Chondrocyte (in vitro differentiated cells): ENCODE measurements around the gene HOOK2. TPM values are rescaled to one million over a fixed set of nuclear protein-coding genes. Genes with fewer than 3 reads are reported as not detected.
A peak's percentile ranks its signal among the peaks of the same experiment; 100 is the strongest.

Source experiments
- DNase-seq: peaks from one replicate; pipeline ENCODE4 v3.0.0; 2021; ENCODE audit warnings: mixed read lengths, low spot score
- H3K27ac Mint-ChIP-seq: one replicate; pipeline ENCODE4 v1.8.0; 2021; ENCODE audit warnings: mild to moderate bottlenecking, moderate library complexity, mixed read lengths; ENCODE audit not compliant: unreplicated experiment
- H3K27me3 Mint-ChIP-seq: 2 replicates; pipeline ENCODE4 v1.8.0; 2021; ENCODE audit warnings: low read depth, mixed read lengths
- H3K36me3 Mint-ChIP-seq: 2 replicates; pipeline ENCODE4 v1.8.0; 2021; ENCODE audit warnings: low read depth, mixed read lengths
- H3K4me1 Mint-ChIP-seq: 2 replicates; pipeline ENCODE4 v1.8.0; 2021; ENCODE audit warnings: low read depth, mild to moderate bottlenecking, mixed read lengths
- H3K4me3 Mint-ChIP-seq: one replicate; pipeline ENCODE4 v1.8.0; 2021; ENCODE audit warnings: mild to moderate bottlenecking, moderate library complexity, mixed read lengths; ENCODE audit not compliant: unreplicated experiment
- H3K9me3 Mint-ChIP-seq: 2 replicates; pipeline ENCODE4 v1.8.0; 2021; ENCODE audit warnings: low read depth, mixed read lengths
- CTCF ChIP-seq: fragments of 200-600 bp; sonication (generic); IDR thresholded peaks from 2 replicates; pipeline ENCODE4 v1.5.0; 2021; ENCODE audit warnings: antibody characterized with exemption, mild to moderate bottlenecking, moderate library complexity
- total RNA-seq: library from RNA; stranded (reverse); gene quantifications from 3 replicates; pipeline ENCODE4 v1.2.1, GENCODE V29; 2021

HOOK2 gene
- total RNA-seq, 1 donor from 2014 or later = 26.8 TPM

- no peaks in the 10 kb centered on the region for H3K27me3 Mint-ChIP-seq
- H3K4me3 Mint-ChIP-seq = no peak overlapping the region
- H3K27ac Mint-ChIP-seq = no peak overlapping the region
- peaks cover 7% of the 10 kb centered on the region for H3K4me1 Mint-ChIP-seq
- peaks cover 10% of the 10 kb centered on the region for H3K36me3 Mint-ChIP-seq
- no peak for DNase-seq
- no peak for TF ChIP-seq CTCF
- no peaks in the 10 kb centered on the region for H3K9me3 Mint-ChIP-seq
Observed at GRCh38 chr19:12764698-12765097, 10.7 kb downstream of the HOOK2 start.

GRCh38 chr19:12763100-12763499 lies 12.3 kb downstream of the HOOK2 start:
- peaks cover 10% of the 10 kb centered on the region for H3K36me3 Mint-ChIP-seq
- TF ChIP-seq CTCF = no peak
- no peak overlapping the region for H3K4me3 Mint-ChIP-seq
- H3K4me1 Mint-ChIP-seq = peaks cover 9% of the 10 kb centered on the region
- DNase-seq = no peak
- H3K27me3 Mint-ChIP-seq = no peaks in the 10 kb centered on the region
- no peaks in the 10 kb centered on the region for H3K9me3 Mint-ChIP-seq
- no peak overlapping the region for H3K27ac Mint-ChIP-seq

GRCh38 chr19:12759686-12760085 lies 15.7 kb downstream of the HOOK2 start:
- Mint-ChIP-seq H3K4me1 (peaks cover 10% of the 10 kb centered on the region), H3K4me3 (no peak overlapping the region), H3K27ac (no peak overlapping the region), H3K36me3 (peaks cover 7% of the 10 kb centered on the region), H3K27me3 (no peaks in the 10 kb centered on the region), H3K9me3 (no peaks in the 10 kb centered on the region)
- TF ChIP-seq CTCF = no peak
- DNase-seq = no peak

GRCh38 chr19:12757544-12758274 lies 17.6 kb downstream of the HOOK2 start:
- H3K36me3 Mint-ChIP-seq = peaks cover 3% of the 10 kb centered on the region

More at GRCh38 chr19:12757544-12758274, 17.6 kb downstream of the HOOK2 start:
- H3K9me3 Mint-ChIP-seq = no peaks in the 10 kb centered on the region
- no peak for DNase-seq
- peaks cover 10% of the 10 kb centered on the region for H3K4me1 Mint-ChIP-seq
- H3K4me3 Mint-ChIP-seq = peak overlapping the region; percentile 67
- H3K27ac Mint-ChIP-seq = no peak overlapping the region
- peaks cover 9% of the 10 kb centered on the region for H3K27me3 Mint-ChIP-seq
- peak; percentile 99 for TF ChIP-seq CTCF
